Spleen (tissue), 7 donors: ENCODE measurements around the gene C16orf89.

Experiments
- POLR2A ChIP-seq, 3 donors: fragments of 450-650 bp; IDR thresholded peaks; one replicate each; pipeline ENCODE4 v1.5.1; 2017; ENCODE audit warnings: antibody characterized with exemption in 3 of 3, mild to moderate bottlenecking in 1 of 3
- TF ChIP-seq, protein P1 (sequence below), 11 experiments: fragments of 200-600 bp in 7 of 11; fragments of 450-650 bp in 4 of 11; sonication (generic) in 4 of 11; IDR thresholded peaks in 8 of 11; conservative IDR thresholded peaks in 3 of 11; 1 replicate in 7 of 11; 2 replicates in 4 of 11; pipeline versions ENCODE4 v1.4.0 to v1.8.0; 2016 to 2021; ENCODE audit warnings: antibody characterized with exemption in 11 of 11, inconsistent platforms in 4 of 11, mild to moderate bottlenecking in 1 of 11
- donor health status: DM: no; HTN: no; CAD: no; lungs with moderate emphysema.
- donor health status: DM: no; HTN: no; CAD: no.
- donor health status: DM: no; HTN: no; CAD: no.

DNA sequence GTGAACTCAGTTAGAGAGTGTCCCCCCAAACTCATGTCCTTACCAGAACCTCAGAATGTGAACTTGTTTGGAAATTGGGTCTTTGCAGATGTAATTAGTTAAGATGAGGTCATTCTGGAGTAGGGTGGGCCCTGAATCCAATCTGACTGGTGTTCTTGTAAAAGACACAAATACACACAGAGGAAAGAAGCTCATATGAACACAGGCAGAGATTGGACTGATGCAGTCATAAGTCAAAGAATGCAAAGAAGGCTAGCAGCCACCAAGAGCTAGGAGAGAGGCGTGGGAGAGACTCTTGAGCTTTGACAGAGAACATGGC, 29.9 kb downstream of the C16orf89 start:
- TF ChIP-seq, protein P1, sequence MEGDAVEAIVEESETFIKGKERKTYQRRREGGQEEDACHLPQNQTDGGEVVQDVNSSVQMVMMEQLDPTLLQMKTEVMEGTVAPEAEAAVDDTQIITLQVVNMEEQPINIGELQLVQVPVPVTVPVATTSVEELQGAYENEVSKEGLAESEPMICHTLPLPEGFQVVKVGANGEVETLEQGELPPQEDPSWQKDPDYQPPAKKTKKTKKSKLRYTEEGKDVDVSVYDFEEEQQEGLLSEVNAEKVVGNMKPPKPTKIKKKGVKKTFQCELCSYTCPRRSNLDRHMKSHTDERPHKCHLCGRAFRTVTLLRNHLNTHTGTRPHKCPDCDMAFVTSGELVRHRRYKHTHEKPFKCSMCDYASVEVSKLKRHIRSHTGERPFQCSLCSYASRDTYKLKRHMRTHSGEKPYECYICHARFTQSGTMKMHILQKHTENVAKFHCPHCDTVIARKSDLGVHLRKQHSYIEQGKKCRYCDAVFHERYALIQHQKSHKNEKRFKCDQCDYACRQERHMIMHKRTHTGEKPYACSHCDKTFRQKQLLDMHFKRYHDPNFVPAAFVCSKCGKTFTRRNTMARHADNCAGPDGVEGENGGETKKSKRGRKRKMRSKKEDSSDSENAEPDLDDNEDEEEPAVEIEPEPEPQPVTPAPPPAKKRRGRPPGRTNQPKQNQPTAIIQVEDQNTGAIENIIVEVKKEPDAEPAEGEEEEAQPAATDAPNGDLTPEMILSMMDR (IDR thresholded peaks at IDR 0.05 in 8 of 11, conservative IDR thresholded peaks at IDR 0.05 in 3 of 11) = no peak
- TF ChIP-seq POLR2A (IDR thresholded peaks at IDR 0.05) = no peak
